Adrenal gland (tissue), 12 donors: Measurements from ENCODE around the gene PGLYRP1. TPM values are rescaled to one million over a fixed set of nuclear protein-coding genes. Genes with fewer than 3 reads are reported as not detected.
A peak's percentile ranks its signal among the peaks of the same experiment; 100 is the strongest.

Experiments used
- DNase-seq, 7 donors: peaks; one replicate each; pipeline ENCODE4 v3.0.0-alpha.2; 2019 to 2020
- H3K27ac ChIP-seq, 5 donors: fragments of 200-600 bp; sonication (generic) in 4 of 5; 1 replicate in 3 of 5; 2 replicates in 2 of 5; pipeline versions ENCODE4 v1.5.1 to v1.8.0; 2016 to 2020; ENCODE audit warnings: mild to moderate bottlenecking in 1 of 5
- H3K27me3 ChIP-seq: fragments of 200-600 bp; 2 replicates; pipeline ENCODE4 v1.8.0; 2021
- H3K36me3 ChIP-seq, 2 donors: fragments of 200-600 bp; replicated peaks in 1 of 2; 1 replicate in 1 of 2; 2 replicates in 1 of 2; pipeline versions ENCODE4 v1.5.1 to v1.8.0; 2018 to 2022
- H3K4me1 ChIP-seq, 2 donors: fragments of 200-600 bp; replicated peaks in 1 of 2; 1 replicate in 1 of 2; 2 replicates in 1 of 2; pipeline versions ENCODE4 v1.5.1 to v1.8.0; 2018 to 2021
- H3K4me3 ChIP-seq, 4 donors: fragments of 200-600 bp; sonication (generic) in 3 of 4; one replicate each; pipeline ENCODE4 v1.5.1; 2016 to 2018
- H3K9me3 ChIP-seq, 3 donors: fragments of 200-600 bp; sonication (generic) in 1 of 3; replicated peaks in 1 of 3; 1 replicate in 2 of 3; 2 replicates in 1 of 3; pipeline versions ENCODE4 v1.5.1 to v1.8.0; 2016 to 2021
- CTCF ChIP-seq, 6 experiments: fragments of 450-650 bp in 4 of 6; fragments of 200-600 bp in 2 of 6; sonication (generic) in 1 of 6; IDR thresholded peaks; 1 replicate in 5 of 6; 2 replicates in 1 of 6; pipeline versions ENCODE4 v1.5.1 to v1.8.0; 2016 to 2021; ENCODE audit warnings: antibody characterized with exemption in 6 of 6, mild to moderate bottlenecking in 2 of 6, moderate library complexity in 1 of 6
- POLR2A ChIP-seq, 2 donors: fragments of 450-650 bp; IDR thresholded peaks; one replicate each; pipeline ENCODE4 v1.6.1; 2017; ENCODE audit warnings: antibody characterized with exemption in 2 of 2, mild to moderate bottlenecking in 2 of 2, moderate library complexity in 1 of 2
- WGBS, 4 donors: extraction: QIAGEN DNeasy Blood & Tissue Kit in 2 of 4; methylation state at CpG; one replicate each; pipeline versions ENCODE4 v1.1.5 to v1.1.7; 2013 to 2017; 5-methylcytosine and 5-hydroxymethylcytosine counted together
- intact Hi-C, 2 donors: fragments of 100-400 bp; cut with DNase I; formaldehyde crosslinking; loops; one replicate each; pipeline versions ENCODE4 v1.14.1 to v1.15.0; 2022 to 2023
- polyA plus RNA-seq, 3 donors: library from polyadenylated mRNA; stranded (reverse); fragments of 200-250 nt in 2 of 3; fragments of 350-450 nt in 1 of 3; fragmentation: Illumina TruSeq in 1 of 3; extraction: RNeasy Lipid Tissue Mini Kit (QIAGEN cat#74804) in 1 of 3; gene quantifications; one replicate each; pipeline ENCODE4 v1.2.3, GENCODE V29; 2013 to 2014
- total RNA-seq, 9 donors: library from RNA; depleted of rRNA in 4 of 9; stranded (reverse); fragments of >200 nt in 4 of 9; fragments of 120-200 nt in 1 of 9; fragmentation: NEBNext Ultra II Directional in 1 of 9; extraction: Animal tissue kit (Norgen Biotek cat#: 25700) in 1 of 9; gene quantifications; one replicate each; pipeline versions ENCODE4 v1.1.0 to v1.2.4, GENCODE V29; 2013 to 2023
- donor health status: healthy with polysubstance abuse.
- donor health status: Bipolar disorder and iron deficiency.
- donor health status: DM: yes; HTN: yes; CAD: no.
- donor health status: DM: no; HTN: no; CAD: no.
- donor health status: DM: no; HTN: no; CAD: no.
- donor health status: DM: yes; HTN: yes; CAD: no.

The PGLYRP1 gene
- total and polyA plus RNA-seq, 12 donors: 0.17 TPM; not detected in 10

- intact Hi-C loops: no loop called here
- Histone ChIP-seq H3K27ac (no peak overlapping the region), H3K27me3 (peaks cover 4% of the 10 kb centered on the region), H3K4me1 (peaks cover 7 to 11% of the 10 kb centered on the region in 2 donors), H3K36me3 (no peaks in the 10 kb centered on the region), H3K9me3 (no peaks in the 10 kb centered on the region), H3K4me3 (peak overlapping the region in 3 of 4 donors; percentile 30 to 99 (median 77))
- 1 to 2% (median 2%) methylated on average over 22 to 48 of the region's 48 CpGs for whole genome bisulfite sequencing, 4 donors
- DNase-seq: peak; percentile 70 to 88 (median 82)
- TF ChIP-seq POLR2A (IDR thresholded peaks at IDR 0.05) (no peak), CTCF (IDR thresholded peaks at IDR 0.05) (peak; percentile 39 to 89 (median 64))
Observed at GRCh38 chr19:46016426-46017094, 6.3 kb downstream of the PGLYRP1 start.

GRCh38 chr19:46015687-46016425 lies 7.0 kb downstream of the PGLYRP1 start:
- no peaks in the 10 kb centered on the region for H3K9me3 ChIP-seq
- intact Hi-C loops: no loop called here
- peak overlapping the region in 3 of 4 donors; percentile 30 to 99 (median 77) for H3K4me3 ChIP-seq
- DNase-seq: no peak
- no peak overlapping the region for H3K27ac ChIP-seq
- 8 to 16% (median 10%) methylated on average over 25 to 63 of the region's 63 CpGs for WGBS, 4 donors
- TF ChIP-seq CTCF (IDR thresholded peaks at IDR 0.05) (no peak), POLR2A (IDR thresholded peaks at IDR 0.05) (no peak)
- peaks cover 4% of the 10 kb centered on the region for H3K27me3 ChIP-seq
- peaks cover 7 to 11% of the 10 kb centered on the region in 2 donors for H3K4me1 ChIP-seq
- no peaks in the 10 kb centered on the region for H3K36me3 ChIP-seq

GRCh38 chr19:46014941-46015686 lies 7.7 kb downstream of the PGLYRP1 start:
- peaks cover 7 to 11% of the 10 kb centered on the region in 2 donors for H3K4me1 ChIP-seq
- no peaks in the 10 kb centered on the region for H3K9me3 ChIP-seq
- H3K27ac ChIP-seq: no peak overlapping the region
- peak; percentile 54 to 78 (median 75) for DNase-seq
- H3K36me3 ChIP-seq: no peaks in the 10 kb centered on the region
- 7 to 38% (median 16%) methylated on average over 8 to 74 of the region's 74 CpGs for WGBS, 4 donors
- no peak for TF ChIP-seq CTCF (IDR thresholded peaks at IDR 0.05)
- peak in 1 of 2 donors; percentile 26 for TF ChIP-seq POLR2A (IDR thresholded peaks at IDR 0.05)
- H3K4me3 ChIP-seq: peak overlapping the region in 1 of 4 donors; percentile 77
- intact Hi-C loops: no loop called here
- peaks cover 4% of the 10 kb centered on the region for H3K27me3 ChIP-seq

GRCh38 chr19:46014534-46014933 lies 8.3 kb downstream of the PGLYRP1 start:
- Histone ChIP-seq H3K4me1 (peaks cover 7 to 11% of the 10 kb centered on the region in 2 donors), H3K4me3 (peak overlapping the region in 1 of 4 donors; percentile 77), H3K9me3 (no peaks in the 10 kb centered on the region), H3K27me3 (peaks cover 4% of the 10 kb centered on the region), H3K27ac (no peak overlapping the region), H3K36me3 (no peaks in the 10 kb centered on the region)
- intact Hi-C loops: no loop called here
- peak in 1 of 7 donors; percentile 25 for DNase-seq
- WGBS, 4 donors: 54 to 74% (median 64%) methylated on average over 5 to 8 of the region's 8 CpGs
- TF ChIP-seq POLR2A (IDR thresholded peaks at IDR 0.05): no peak
- no peak for TF ChIP-seq CTCF (IDR thresholded peaks at IDR 0.05)
